Fibroblast of the aortic adventitia (primary cell): ENCODE data around the gene MOV10L1. TPM values are rescaled to one million over a fixed set of nuclear protein-coding genes. Genes with fewer than 3 reads are reported as not detected.
"Not testable (repeated sequence)": the region's sequence is repeated elsewhere in the genome, so short reads cannot be mapped to it uniquely, and the experiment has no call there.

Source experiments
- DNase-seq: peaks from one replicate; pipeline ENCODE4 v3.0.0-alpha.2; 2010; ENCODE audit warnings: low read depth
- H3K4me3 ChIP-seq: 2 replicates; pipeline ENCODE4 v1.5.1; 2011; ENCODE audit warnings: low read depth, mild to moderate bottlenecking, control low read depth, low read length, moderate library complexity
- total RNA-seq: library from RNA; depleted of rRNA; stranded (reverse); fragments of >200 nt; gene quantifications from 2 replicates; pipeline ENCODE4 v1.2.3, GENCODE V29; 2012; ENCODE audit warnings: low replicate concordance
- TF ChIP-seq, protein P1 (sequence below): IDR thresholded peaks from 2 replicates; pipeline ENCODE4 v1.5.1; 2011; ENCODE audit warnings: mild to moderate bottlenecking, low read length, control low read depth, inconsistent platforms; ENCODE audit not compliant: insufficient read depth

The MOV10L1 gene
- total RNA-seq, 1 donor = 5.1 TPM

- H3K4me3 ChIP-seq = no peak overlapping the region
- TF ChIP-seq, protein P1, sequence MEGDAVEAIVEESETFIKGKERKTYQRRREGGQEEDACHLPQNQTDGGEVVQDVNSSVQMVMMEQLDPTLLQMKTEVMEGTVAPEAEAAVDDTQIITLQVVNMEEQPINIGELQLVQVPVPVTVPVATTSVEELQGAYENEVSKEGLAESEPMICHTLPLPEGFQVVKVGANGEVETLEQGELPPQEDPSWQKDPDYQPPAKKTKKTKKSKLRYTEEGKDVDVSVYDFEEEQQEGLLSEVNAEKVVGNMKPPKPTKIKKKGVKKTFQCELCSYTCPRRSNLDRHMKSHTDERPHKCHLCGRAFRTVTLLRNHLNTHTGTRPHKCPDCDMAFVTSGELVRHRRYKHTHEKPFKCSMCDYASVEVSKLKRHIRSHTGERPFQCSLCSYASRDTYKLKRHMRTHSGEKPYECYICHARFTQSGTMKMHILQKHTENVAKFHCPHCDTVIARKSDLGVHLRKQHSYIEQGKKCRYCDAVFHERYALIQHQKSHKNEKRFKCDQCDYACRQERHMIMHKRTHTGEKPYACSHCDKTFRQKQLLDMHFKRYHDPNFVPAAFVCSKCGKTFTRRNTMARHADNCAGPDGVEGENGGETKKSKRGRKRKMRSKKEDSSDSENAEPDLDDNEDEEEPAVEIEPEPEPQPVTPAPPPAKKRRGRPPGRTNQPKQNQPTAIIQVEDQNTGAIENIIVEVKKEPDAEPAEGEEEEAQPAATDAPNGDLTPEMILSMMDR = no peak
- no peak for DNase-seq
These were observed 54.3 kb downstream of the MOV10L1 start for GRCh38 chr22:50144005-50144614.

DNA sequence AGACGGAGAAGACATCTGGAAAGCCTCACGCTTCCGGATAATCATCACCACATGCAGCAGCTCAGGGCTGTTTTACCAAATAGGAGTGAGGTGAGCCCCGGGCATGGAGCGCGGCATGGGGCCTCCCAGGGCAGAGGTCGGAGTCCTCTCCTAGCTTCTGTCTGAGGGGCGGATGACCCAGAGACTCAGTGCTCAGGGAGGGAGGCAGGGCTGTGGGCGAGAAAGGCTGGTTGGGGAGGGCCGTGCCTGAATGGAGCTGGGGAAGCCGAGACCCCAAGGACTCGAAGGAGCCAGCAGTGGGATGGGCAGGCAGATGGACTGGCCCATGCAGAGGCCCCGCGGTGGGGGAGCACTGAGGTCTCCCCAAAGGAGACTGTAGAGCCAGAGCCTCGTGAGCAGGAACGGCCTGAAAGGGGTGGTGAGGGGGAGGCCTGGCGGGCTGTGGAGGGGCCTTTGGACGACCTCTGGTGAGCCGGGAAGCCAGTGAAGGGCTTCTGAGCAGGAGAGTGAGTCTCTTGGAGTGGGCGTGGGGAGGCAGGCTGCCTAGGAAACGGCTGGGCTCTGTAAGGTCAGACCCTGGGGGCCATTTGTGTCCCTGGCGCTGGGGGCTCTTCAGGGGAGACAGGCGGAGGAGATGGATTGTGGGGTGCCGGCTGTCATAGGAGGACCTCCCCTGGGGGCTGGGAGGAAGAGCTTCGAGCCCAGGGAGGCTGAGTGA is 56.1 kb downstream of the MOV10L1 start:
- DNase-seq = no peak
- TF ChIP-seq, protein P1 = no peak

GRCh38 chr22:50146439-50147238 is 56.8 kb downstream of the MOV10L1 start:
- no peak overlapping the region for H3K4me3 ChIP-seq
- TF ChIP-seq, protein P1 = peak; percentile 99
- peak; percentile 80 for DNase-seq

More for the DNA sequence above, 56.1 kb downstream of the MOV10L1 start:
- H3K4me3 ChIP-seq = no peak overlapping the region

GRCh38 chr22:50147258-50148165 is 57.7 kb downstream of the MOV10L1 start:
- DNase-seq, H3K4me3 ChIP-seq: not testable (repeated sequence)

GRCh38 chr22:50148166-50148500 is 58.3 kb downstream of the MOV10L1 start:
- DNase-seq = no peak
- no peak overlapping the region for H3K4me3 ChIP-seq
- TF ChIP-seq, protein P1 = no peak

GRCh38 chr22:50148991-50149721 is 59.4 kb downstream of the MOV10L1 start:
- no peak for DNase-seq
- TF ChIP-seq, protein P1 = peak; percentile 43
- no peak overlapping the region for H3K4me3 ChIP-seq
